ENCODE data around the gene RCAN2.

RCAN2 gene

DNA sequence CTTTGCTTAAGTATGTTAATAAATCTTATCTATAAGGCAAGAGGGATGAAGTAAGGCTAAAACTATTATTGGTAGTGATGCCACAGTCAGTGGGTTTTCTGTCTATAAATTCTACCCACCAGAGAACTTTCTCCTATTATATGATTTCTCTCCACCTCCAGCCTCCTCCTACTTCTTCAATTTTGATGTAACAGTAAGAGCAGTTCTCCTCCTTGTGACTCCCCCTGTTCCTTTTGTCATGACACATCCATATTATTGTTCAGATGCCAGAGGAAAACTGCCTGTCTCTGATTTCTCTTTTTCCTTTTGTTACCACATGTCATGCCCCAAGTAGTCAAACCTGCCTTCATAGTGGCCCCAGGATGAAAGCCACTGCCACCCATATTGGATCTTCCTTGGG, 9.1 kb upstream of the RCAN2 start:
- in situ Hi-C loops (cut with MboI; ENCODE audit: low sequenced_read_pairs) = no loop called here

DNA sequence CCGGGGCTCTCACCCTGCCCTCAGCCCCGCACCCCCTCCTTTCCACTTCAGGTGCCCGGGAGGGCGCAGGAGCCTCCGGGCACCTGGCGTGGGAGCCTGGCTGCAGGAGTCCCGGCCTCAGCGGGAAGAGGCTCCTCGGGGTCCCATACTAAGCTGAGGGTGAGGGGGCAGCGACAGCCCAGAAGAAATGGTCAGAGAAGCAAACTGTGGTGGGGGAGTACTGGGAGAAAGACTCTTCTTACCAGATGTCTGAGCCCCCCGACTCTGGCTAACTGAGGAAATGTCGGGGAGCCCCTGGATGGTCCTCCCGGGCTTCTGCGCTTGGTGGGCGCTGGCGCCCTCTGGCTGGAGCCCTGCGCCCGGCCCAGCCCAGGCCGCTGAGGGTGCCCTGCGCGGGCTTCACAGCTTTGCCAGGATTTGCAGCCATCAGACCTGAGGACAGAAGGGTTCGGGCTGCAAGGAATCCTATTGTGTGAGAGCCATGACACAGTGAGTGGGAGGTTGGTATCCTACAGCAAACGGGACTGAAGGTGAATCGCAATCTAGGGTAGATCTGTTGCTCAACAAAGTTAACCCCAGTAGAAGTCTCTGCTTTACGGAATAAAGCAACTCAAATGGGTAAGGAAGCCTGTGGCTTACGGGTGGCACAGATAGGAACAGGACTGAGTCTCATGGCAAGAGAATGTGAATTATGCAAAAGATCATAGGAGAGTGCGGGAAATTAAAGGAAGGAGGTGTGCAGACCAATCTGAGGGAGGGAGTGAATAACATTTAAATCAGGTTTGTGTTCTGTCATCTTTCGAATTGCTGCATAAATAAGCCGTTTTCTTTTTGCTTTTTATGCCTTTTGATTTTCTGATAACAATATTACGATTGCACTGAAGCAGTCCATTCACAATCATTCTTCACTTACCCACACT, 639 bp upstream of the RCAN2 start:
- in situ Hi-C loops (cut with MboI; ENCODE audit: low sequenced_read_pairs) = no loop called here

- in situ Hi-C loops (cut with MboI; ENCODE audit: low sequenced_read_pairs) = no loop called here
Observed at GRCh38 chr6:46490425-46491200, 636 bp downstream of the RCAN2 start.

- in situ Hi-C loops (cut with MboI; ENCODE audit: low sequenced_read_pairs) = no loop called here
Observed at GRCh38 chr6:46486181-46486580, 5.1 kb downstream of the RCAN2 start.

DNA sequence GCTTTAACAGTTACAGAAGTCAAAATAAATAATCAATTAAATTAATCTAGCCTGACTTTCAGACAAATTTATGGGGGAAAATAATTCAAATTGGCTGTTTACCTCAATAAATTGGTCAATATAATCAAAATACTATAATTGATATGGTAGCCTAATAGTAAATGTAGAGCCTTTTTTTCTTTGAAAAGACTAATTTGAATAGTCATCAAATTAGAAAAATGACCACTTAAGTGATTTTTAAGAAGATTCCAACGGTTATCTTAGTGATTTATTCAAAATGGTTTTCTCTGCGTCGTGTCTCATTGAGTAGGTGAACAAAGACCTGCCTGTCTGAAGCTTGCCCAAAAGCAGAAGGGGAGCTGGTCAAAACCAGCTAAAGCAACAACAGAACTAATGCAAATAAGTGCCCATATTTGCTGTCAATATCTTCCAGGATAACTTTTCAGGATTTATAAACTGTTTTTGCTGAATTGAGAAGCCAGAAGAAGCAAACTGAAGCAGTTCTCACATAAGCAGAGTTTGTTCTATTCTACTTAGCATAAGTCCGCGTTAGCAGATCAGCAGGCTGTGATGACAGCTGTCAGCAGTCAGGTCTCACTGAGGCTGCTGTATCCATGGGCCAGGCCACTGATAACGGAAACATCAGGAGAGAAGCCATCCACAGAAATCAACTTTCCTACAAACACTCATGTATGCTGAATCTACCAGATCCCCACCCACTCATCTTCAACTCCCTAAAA, 7.0 kb downstream of the RCAN2 start:
- in situ Hi-C loops (cut with MboI; ENCODE audit: low sequenced_read_pairs) = no loop called here

DNA sequence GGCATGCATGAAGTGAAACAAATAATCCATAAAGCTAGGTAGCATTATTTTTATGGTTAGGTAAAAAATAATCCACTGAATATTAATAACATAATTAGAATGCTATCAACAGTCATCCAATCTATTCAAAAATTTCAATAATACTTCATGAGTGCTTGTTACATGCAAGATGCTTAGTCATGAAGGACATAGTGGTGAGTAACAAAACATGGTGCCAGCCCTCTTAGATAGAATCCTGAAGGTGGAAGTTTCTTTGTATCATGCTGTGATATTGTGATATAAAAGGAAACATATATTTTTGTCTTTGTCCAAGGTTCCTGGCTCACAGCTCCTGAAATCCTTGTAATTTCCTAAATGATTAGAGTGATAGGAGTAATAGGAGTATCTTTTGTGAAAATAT, 14.9 kb downstream of the RCAN2 start:
- in situ Hi-C loops (cut with MboI; ENCODE audit: low sequenced_read_pairs) = no loop called here

DNA sequence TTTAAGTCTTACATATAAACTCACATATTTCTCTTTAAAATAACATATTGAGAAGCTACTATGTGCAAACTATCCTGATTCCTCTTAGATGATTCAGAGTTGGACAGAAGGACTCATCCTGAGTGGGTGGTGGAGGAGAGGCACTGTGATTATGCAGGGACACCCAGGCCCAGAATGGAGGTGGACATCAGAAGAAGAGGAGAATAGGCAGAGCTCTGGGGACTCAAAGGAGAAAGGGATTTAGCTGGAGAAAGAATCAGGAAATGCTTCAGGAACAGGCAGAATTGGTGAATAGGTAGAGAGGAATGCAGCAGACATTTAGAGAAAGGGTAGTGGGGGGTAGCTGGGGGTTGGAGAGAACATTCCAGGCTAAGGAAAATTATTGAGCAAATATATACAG, 17.4 kb downstream of the RCAN2 start:
- in situ Hi-C loops (cut with MboI; ENCODE audit: low sequenced_read_pairs) = no loop called here

DNA sequence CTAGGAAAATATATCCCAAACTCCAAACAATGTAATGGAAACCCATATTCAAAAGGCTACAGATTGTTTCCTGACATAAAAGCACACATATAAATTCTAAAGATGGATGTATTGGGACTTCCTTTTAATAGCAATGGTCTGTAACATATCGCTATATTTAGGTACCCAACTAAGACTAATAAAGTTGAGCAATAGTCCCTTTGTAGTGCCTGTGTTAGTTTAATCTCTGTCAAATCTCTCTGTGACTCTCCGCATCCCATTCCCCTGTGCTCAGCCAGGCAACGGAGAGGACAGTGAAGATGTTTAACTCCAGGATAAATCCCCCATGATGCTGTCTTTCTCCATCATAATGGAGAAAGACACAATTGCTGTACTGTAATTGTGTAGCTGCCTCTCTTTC, 19.0 kb downstream of the RCAN2 start:
- in situ Hi-C loops (cut with MboI; ENCODE audit: low sequenced_read_pairs) = no loop called here

- in situ Hi-C loops (cut with MboI; ENCODE audit: low sequenced_read_pairs) = no loop called here
Observed at GRCh38 chr6:46469021-46469420, 22.2 kb downstream of the RCAN2 start.

DNA sequence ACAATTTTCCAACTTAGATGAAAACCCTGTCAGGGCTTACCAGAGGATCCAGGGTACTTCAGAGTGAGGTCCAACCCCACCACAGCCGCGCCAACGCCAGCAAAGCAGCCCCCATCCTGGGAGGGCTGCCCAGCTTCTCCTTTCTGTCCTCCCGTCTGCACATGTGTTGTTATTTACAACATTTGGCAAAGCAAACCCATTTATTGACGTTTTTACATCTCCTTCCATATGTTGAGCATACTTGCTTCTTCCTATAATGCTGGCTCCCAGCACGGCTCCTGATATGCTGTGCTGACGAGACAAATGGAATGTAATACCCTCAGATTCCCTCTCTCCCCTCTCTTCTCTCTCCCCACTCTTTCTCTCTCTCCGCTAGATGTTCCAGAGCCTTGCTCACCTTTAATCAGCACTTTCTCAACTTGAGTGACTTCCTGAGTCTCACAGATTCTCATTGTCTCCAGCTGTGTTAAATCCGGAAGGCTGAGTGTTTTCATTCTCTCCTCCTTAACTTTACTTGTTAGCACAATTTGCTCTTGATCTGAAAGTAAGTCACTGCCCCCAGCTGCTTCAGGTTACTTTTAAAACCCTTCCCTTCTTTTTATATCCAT, 22.7 kb downstream of the RCAN2 start:
- in situ Hi-C loops (cut with MboI; ENCODE audit: low sequenced_read_pairs) = no loop called here

GRCh38 chr6:46466570-46466969, 24.7 kb downstream of the RCAN2 start:
- in situ Hi-C loops (cut with MboI; ENCODE audit: low sequenced_read_pairs) = no loop called here

DNA sequence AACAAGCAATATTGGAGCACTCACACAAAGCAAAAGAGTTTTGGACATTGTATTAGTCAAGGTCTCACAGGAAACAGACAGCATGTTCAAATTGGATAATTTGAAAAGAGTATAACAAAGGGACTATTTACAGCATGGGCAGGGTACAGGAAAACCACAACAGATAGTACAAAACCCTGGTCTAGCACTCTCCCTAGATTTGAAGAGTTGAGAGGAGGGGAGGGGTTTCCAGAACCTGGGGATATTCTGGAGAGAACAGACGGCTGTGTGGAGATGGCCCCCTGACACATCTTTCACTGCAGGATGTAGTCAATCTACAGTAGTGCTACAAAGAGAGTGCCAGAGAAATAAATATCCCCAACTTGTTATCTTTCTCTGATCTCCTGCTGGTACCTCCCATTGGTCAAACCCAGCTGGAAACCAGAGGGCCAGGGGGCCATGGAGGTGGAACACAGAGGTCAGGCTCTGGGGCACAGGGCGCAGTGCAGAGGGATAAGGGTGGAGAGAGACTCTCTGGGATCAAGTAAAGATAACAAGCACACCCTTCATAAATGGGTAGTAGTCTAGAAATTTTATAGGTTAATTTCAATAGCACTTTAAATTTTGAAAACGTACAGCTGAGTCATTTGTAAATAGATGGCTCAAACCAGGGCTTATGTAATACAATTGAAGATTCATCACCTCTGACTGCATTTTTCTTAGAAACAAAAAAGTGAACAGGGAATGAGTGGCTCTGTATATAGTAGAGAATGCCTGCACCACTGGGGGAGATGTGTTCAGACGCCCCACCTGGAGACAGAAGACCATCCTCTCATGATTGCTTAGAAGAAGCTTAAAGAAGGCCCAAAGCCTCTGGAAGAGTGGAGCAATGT, 25.7 kb downstream of the RCAN2 start:
- in situ Hi-C loops (cut with MboI; ENCODE audit: low sequenced_read_pairs) = no loop called here

DNA sequence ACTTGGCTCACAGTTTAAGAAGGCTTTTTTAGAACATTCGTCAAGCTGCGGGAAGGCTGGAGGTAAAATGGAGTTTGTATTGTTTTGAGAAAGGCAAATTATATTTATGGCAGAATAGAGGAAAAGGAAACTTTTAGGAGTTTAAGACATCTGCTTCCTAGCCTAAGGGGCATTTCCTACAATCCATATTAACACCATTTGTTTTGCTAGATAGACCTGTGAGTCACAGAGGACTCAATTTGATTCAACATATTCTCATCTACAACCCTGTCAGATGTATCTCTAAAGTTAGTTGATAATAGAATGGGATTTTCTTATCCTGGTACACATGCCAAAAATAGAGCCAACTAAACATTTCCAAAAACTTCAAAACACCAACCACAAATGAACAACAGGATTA, 35.0 kb downstream of the RCAN2 start:
- in situ Hi-C loops (cut with MboI; ENCODE audit: low sequenced_read_pairs) = no loop called here

DNA sequence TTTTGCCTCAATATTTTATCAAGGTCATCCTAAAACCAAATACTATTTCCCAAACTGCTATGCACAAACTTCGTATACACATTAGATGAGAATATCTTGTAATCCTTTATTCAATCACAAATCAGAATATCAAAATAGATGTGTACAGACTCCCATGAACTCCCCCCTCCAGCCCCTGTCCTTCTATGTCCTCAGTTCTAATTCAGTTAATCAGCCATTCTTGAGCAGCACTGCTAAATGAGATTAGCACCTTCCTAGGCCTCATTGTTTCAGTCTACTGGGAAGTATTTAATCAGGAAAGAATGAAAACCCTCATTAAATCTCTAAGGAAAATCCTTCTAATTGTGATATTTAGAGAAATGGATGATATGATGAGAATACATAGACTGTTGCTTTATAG, 36.6 kb downstream of the RCAN2 start:
- in situ Hi-C loops (cut with MboI; ENCODE audit: low sequenced_read_pairs) = no loop called here

- in situ Hi-C loops (cut with MboI; ENCODE audit: low sequenced_read_pairs) = no loop called here
Observed at GRCh38 chr6:46453741-46454316, 37.4 kb downstream of the RCAN2 start.

DNA sequence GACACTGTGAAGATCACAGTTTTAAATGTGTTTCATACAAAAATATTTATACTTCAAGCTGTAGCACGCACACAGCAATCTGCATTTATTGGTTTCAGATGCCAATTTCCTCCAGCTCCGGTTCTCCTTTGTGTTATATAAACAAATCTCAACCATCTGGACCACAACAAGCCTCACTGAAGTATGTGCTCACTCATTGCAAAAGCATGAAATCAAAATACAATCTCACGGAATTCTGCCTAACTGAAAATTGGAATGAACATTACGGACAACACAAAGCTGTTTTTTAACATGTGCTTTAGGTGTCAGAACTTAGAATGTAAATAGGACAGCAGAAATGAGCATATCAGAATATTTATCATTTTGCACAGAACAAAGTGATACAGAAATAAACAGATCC, 38.0 kb downstream of the RCAN2 start:
- in situ Hi-C loops (cut with MboI; ENCODE audit: low sequenced_read_pairs) = no loop called here

GRCh38 chr6:46452312-46452917, 38.8 kb downstream of the RCAN2 start:
- in situ Hi-C loops (cut with MboI; ENCODE audit: low sequenced_read_pairs) = no loop called here

DNA sequence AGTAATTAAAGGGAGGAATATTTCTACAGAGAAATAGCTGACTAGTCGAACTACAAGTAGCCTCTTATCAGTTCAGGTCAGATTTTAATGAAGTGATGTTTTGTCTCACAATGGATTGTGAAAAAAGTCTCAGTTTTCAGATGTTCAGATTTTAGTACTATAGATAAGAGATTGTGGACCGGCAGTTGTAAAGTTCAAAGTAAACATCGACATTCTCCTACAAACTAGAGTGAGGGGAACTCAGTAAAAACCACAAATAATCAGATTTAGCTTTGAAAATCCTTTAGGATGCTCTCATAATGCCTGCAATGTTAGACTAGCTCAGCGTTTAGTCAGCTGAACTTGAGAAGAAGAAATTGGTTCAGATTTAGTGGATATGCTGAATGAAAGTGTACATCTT, 39.9 kb downstream of the RCAN2 start:
- in situ Hi-C loops (cut with MboI; ENCODE audit: low sequenced_read_pairs) = no loop called here

- in situ Hi-C loops (cut with MboI; ENCODE audit: low sequenced_read_pairs) = no loop called here
Observed at GRCh38 chr6:46444772-46445454, 46.3 kb downstream of the RCAN2 start.
